GM21367 (cell line): ENCODE data around the gene SLC9A3.
A peak's percentile ranks its signal among the peaks of the same experiment; 100 is the strongest.

ENCODE experiments used
- ATAC-seq: cut with Tn5 transposase; IDR thresholded peaks from one replicate; pipeline ENCODE4 v1.9.1; 2021; ENCODE audit not compliant: unreplicated experiment

Gene SLC9A3

GRCh38 chr5:433836-434235, 90.4 kb downstream of the SLC9A3 start:
- no peak for ATAC-seq

GRCh38 chr5:432928-433791, 91.1 kb downstream of the SLC9A3 start:
- ATAC-seq = no peak

- ATAC-seq = no peak
Measured at GRCh38 chr5:432201-432927, 91.9 kb downstream of the SLC9A3 start.

DNA sequence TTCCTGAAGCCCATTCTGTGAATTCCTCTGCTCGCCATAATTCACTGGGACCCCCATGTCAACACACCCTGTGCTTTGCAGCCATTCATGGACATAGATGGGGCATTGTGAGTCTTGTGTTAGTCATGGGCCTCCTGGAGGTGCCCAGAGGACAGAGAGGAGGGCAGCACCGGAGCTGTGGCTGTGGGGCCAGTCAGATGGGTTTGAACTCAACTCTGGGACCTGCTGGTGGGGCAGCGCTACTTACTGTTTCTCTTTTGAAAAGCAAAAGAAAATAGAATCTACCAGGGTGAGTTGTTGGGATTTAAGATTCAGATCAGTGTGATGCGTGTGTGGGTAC, 92.6 kb downstream of the SLC9A3 start:
- ATAC-seq = no peak

- peak; percentile 77 for ATAC-seq
Measured at GRCh38 chr5:431001-431710, 93.1 kb downstream of the SLC9A3 start.

DNA sequence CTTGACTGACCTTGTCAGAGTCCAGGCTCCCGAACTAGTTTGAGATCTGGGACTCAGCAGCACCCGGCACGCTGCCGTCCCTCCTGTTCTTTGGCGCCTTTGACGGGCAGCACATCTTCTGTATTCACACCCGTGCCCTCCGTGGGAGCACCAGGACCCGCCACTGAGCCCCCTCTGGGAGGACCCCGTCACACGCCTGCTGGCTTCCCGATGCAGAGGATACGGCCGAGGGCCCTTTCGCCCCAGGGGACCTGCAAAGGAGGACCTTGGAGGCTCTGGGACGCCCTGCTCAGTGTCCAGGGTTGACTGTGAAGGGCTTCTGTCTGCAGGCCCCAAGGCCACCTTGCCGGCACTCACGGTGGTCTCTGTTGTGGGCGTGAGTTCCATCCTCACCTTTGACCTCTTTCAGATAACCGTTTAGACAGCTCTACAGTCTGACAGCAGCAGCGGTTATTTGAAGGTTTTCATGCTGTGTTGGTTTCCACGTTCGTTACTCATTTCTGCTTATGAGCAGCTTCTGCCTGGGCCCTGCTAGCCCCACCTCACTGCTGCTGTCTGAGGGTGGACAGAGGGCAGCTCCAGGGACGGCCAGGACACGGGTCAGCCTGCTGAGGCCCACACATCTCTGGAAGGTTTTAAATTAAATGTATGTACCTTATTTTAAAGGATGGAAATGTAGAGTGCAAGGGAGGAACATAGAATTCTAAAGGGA, 93.9 kb downstream of the SLC9A3 start:
- ATAC-seq = no peak

GRCh38 chr5:429453-430188, 94.6 kb downstream of the SLC9A3 start:
- ATAC-seq = no peak

DNA sequence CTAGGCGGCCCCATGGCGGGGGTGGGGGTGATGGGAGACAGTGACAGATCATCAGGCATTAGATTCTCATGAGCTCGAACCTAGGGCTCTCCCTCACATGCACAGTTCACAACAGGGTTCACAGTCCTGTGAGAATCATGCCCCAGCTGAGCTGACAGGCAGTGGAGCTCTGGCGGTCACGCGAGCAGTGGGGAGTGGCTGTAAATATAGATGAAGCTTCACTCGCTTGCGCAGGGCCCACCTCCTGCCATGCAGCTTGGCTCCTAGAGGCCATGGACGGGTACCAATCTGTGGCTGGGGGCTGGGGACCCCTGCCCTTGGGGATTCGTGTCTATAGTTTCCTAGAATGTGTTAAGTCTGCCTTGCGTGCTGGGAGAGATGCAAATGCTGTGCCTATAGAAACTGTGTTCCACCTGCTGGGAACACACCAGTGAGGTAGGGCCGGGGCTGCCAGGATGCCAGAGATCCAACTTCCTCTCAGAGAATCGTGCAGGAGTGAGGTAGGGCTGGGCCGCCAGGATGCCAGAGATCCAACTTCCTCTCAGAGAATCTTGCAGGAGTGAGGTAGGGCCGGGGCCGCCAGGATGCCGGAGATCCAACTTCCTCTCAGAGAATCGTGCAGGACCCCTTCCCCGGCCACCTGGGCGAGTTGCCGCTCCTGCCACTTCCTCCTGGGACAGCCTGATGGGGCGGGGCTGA, 95.3 kb downstream of the SLC9A3 start:
- no peak for ATAC-seq

- no peak for ATAC-seq
Measured at GRCh38 chr5:428219-428618, 96.0 kb downstream of the SLC9A3 start.

DNA sequence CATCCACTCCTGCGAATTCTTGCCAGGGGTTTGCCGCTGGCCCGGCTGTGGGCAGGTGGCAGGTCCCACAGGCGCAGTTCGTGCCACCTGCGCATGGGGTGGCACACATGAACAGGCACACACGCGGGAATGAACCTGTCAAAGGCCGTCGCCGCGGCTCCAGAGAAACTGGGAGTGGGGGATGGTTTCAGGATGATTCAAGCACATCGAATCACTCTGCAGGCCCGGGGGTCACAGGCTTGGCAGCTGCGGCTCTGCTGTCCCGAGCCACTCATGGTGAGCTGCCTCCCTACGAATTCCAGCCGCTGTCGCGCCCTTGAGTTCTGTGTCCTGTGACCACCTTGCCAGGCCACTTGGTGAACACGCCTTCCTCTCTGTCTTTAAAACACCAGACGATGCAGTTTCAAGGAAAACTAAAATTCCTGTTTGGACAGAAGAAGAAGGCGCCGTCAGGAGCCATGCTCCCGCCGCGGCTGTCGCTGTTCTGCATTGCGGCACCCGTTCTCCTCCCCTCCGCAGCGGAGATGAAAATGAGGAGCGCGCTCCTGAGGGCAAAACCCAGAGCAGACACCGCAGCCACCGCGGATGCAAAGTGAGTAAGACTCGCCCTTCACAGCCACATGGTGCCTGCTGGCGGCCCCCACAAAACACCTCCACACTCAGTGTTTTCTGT, 96.7 kb downstream of the SLC9A3 start:
- no peak for ATAC-seq

DNA sequence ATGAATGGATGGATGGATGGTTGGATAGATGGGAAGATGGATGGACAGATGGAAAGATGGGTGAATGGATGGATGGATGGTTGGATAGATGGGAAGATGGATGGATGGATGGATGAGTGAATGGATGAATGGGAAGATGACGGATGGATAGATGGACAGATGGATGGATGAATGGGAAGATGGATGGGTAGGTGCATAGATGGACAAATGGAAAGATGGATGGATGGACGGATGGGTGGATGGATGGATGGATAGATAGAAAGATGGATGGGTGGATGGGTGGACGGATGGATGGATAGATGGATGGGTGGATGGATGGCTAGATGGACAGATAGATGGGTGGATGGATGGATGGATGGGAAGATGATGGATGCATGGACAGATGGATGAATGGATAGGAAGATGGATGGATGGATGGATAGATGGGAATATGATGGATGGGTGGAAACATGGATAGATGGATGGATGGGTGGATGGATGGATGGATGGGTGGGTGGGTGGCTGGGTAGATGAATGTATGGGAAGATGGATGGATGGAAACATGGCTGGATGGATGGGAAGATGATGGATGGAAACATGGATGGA, 97.8 kb downstream of the SLC9A3 start:
- no peak for ATAC-seq

- no peak for ATAC-seq
Measured at GRCh38 chr5:425714-426113, 98.5 kb downstream of the SLC9A3 start.

DNA sequence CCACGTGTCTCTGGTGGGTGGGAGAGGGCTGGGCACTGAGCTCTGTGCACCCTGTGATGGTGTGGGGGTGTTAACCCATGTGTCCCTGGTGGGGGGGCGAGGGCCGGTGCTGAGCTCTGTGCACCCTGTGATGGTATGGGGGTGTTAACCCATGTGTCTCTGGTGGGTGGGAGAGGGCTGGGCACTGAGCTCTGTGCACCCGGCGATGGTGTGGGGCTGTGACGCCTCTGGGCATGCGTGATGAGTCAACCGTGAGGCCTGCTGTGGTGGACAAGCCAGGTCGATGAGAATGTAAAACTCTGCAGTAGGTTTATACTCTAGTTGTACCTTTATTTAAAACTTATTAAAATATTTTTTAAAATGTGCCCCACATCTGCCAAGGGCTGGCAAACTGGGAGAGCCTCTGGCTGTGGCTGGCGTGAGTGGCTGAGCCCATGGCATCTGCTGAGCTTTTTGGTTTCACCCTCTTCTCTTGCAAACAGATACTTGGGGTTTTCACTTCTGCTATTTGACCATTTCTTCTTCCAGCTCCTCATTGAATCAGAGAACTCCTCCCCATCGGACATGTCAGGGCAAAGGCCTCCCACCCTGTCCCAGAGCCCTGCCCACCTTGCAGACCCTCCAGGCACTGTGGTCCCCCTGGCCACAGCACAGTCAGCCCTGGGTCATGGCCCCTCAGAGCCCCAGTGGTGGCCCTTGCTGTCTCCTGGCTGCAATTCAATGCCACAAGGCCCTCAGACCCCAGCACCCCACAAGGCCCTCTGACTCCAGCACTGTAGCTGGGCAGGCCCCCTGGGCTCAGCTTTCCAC, 99.7 kb downstream of the SLC9A3 start:
- ATAC-seq = peak; percentile 82

- no peak for ATAC-seq
Measured at GRCh38 chr5:423626-424261, 100.5 kb downstream of the SLC9A3 start.

GRCh38 chr5:423233-423565, 101.0 kb downstream of the SLC9A3 start:
- no peak for ATAC-seq

GRCh38 chr5:422323-423232, 101.7 kb downstream of the SLC9A3 start:
- ATAC-seq = no peak

DNA sequence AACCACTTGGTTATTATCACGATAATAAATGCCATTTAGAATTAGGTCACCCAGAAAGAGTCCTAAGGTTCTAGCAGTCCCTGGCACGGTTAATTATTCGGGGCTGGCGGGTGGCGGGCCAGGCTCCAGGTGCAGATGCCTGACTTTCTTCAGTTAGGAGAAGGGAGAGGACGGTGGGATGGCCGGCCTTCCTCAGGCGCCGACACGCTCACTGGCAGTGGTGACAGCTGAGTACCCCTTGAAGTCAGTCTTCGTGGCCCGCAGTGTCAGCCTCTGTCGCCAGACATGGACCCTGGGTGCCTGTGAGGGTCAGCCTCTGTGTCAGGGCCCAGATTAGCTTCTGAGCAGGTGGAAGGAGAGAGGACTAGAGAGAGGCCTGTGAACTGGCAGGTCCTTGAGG, 102.3 kb downstream of the SLC9A3 start:
- ATAC-seq = no peak
